Hematopoietic multipotent progenitor cell treated with erythropoietin and hydrocortisone succinate and interleukin-3 and kit ligand, for 15 days (in vitro differentiated cells): ENCODE measurements around the gene SENP5.
A peak's percentile ranks its signal among the peaks of the same experiment; 100 is the strongest.
"Not testable (repeated sequence)": the region's sequence is repeated elsewhere in the genome, so short reads cannot be mapped to it uniquely, and the experiment has no call there.

ENCODE experiments used
- DNase-seq: peaks from one replicate; pipeline ENCODE4 v3.0.0-alpha.2; 2015; ENCODE audit warnings: low spot score

Gene SENP5

GRCh38 chr3:196867507-196868296 is at the start of gene SENP5:
Gene SENP5 (plus strand): TSS chr3:196867920. CDS start chr3:196885182, 17,262 bp downstream.
- DNase-seq = peak; percentile 91

GRCh38 chr3:196821806-196822355 is 45.8 kb upstream of the SENP5 start:
- no peak for DNase-seq

- DNase-seq = not testable (repeated sequence)
These were observed 38.1 kb upstream of the SENP5 start for GRCh38 chr3:196829651-196830050.

GRCh38 chr3:196835086-196835485 is 32.6 kb upstream of the SENP5 start:
- no peak for DNase-seq

- DNase-seq = not testable (repeated sequence)
These were observed 31.1 kb upstream of the SENP5 start for GRCh38 chr3:196836626-196837025.

- peak; percentile 75 for DNase-seq
These were observed 29.8 kb upstream of the SENP5 start for GRCh38 chr3:196837819-196838420.

- DNase-seq = not testable (repeated sequence)
These were observed 28.4 kb upstream of the SENP5 start for GRCh38 chr3:196839351-196839750.

- no peak for DNase-seq
These were observed 24.9 kb upstream of the SENP5 start for GRCh38 chr3:196842567-196843434.

- DNase-seq = no peak
These were observed 24.1 kb upstream of the SENP5 start for GRCh38 chr3:196843435-196844110.

- DNase-seq = not testable (repeated sequence)
These were observed 23.2 kb upstream of the SENP5 start for GRCh38 chr3:196844235-196845219.

- DNase-seq = not testable (repeated sequence)
These were observed 19.3 kb upstream of the SENP5 start for GRCh38 chr3:196848375-196848774.

- no peak for DNase-seq
These were observed 18.5 kb upstream of the SENP5 start for GRCh38 chr3:196849180-196849741.

- DNase-seq = not testable (repeated sequence)
These were observed 4.7 kb upstream of the SENP5 start for GRCh38 chr3:196863000-196863399.

GRCh38 chr3:196867155-196867506 is 589 bp upstream of the SENP5 start:
- DNase-seq = no peak

GRCh38 chr3:196868297-196868661 is 559 bp downstream of the SENP5 start:
- DNase-seq = peak; percentile 14

- no peak for DNase-seq
These were observed 4.6 kb downstream of the SENP5 start for GRCh38 chr3:196872316-196872715.

- DNase-seq = not testable (repeated sequence)
These were observed 6.9 kb downstream of the SENP5 start for GRCh38 chr3:196874511-196875094.

- no peak for DNase-seq
These were observed 7.5 kb downstream of the SENP5 start for GRCh38 chr3:196875258-196875657.

- DNase-seq = no peak
These were observed 15.6 kb downstream of the SENP5 start for GRCh38 chr3:196883361-196883760.

GRCh38 chr3:196886144-196886543 is 18.4 kb downstream of the SENP5 start:
- no peak for DNase-seq
